CD1c-positive myeloid dendritic cell (primary cell): ENCODE results near the gene KIF23.
A peak's percentile ranks its signal among the peaks of the same experiment; 100 is the strongest.
"Not testable (repeated sequence)": the region's sequence is repeated elsewhere in the genome, so short reads cannot be mapped to it uniquely, and the experiment has no call there.

Experiments used
- DNase-seq: peaks from one replicate; pipeline ENCODE4 v3.0.0-alpha.2; 2016; ENCODE audit errors: extremely low spot score

Gene KIF23

DNA sequence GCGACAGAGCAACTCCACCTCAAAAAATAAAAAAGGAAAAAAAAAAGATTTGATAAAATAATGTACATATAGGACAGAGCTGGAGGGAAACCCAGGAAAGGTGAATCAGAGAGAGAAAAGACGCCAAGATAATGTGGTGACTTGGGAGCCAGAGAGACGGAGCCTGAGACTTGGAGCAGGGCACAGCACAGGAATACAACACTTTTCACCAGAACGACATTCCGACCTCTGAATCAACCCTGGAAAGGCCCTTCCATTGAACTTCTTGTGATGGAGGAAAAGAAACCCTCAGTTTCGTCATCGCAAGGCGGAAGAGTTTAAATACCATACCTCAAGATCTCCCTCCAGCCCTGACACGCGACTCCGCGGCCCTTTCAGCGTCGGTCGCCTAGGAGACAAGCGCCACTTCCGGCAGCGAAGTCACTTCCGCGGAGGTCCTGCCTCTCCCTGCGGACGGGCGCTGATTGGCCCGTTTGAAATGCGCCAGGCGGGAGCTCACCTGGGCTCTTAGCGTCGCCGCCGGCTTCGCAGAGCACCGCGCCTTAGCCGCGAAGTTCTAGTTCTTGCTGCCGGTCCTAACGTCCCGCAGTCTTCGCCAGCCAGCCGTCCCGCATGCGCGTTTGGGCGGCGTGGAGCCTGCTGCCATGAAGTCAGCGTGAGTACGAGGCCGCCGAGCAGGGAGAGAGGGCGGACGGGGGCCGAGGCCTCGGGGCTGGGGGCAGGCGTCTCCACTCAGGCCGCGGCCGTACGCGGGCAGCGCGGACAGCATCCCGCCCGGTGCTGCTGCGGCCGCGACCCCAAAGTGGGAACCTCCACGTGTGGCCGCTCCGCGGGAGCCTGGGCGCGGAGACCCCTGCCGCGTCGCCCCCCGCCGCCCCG, at the start of gene KIF23:
TSS of gene KIF23 (plus strand) at position 528 of the 879 bp plus-strand sequence. CDS start at position 645, 117 bp downstream.
- DNase-seq: peak; percentile 96

- DNase-seq: no peak
Observed at GRCh38 chr15:69367236-69367635, 46.9 kb upstream of the KIF23 start.

- no peak for DNase-seq
Observed at GRCh38 chr15:69369631-69370030, 44.5 kb upstream of the KIF23 start.

DNA sequence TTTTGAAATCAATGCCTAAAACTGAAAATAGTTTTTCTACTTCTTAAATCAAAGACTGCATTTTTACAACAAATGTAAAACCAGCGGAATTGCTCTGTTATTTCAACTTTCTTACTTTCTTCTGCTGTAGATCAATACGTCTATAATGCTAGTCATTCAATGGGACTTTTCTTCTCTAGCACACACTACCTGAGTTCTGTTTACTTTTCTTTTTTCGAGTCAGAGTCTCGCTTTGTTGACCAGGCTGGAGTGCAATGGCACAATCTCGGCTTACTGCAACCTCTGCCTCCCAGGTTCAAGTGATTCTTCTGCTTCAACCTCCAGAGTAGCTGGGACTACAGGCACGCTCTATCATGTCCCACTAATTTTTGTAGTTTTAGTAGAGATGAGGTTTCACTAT, 40.7 kb upstream of the KIF23 start:
- no peak for DNase-seq

DNA sequence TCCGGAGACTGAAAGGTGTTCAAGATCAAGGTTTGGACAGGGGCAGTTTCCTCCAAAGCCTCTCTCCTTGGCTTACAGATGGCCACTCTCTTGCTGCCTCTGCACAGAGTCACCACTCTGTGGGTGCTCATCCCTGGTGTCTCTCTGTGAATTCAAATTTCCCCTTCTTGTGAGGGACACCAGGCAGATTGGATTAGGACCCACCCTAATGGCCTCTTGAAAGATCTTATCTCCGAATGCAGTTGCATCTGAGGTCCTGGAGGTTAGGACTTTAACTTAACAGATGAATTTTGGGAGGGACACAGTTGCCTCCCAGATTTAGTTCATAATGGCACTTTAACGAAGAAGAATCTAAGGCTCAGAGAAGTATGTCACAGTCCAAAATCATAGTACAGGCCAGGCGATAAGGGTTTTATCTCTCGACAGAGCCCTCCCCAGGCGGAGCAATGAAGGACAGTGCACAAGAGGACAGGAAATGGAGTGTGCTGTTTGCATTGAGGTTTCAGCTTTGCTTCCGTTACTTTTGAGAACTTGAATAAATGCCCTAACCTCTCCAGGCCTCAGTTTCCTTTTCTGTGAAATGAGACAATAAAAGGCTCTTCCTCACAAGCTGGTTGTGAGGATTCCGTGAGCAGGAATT, 38.9 kb upstream of the KIF23 start:
- DNase-seq: no peak

DNA sequence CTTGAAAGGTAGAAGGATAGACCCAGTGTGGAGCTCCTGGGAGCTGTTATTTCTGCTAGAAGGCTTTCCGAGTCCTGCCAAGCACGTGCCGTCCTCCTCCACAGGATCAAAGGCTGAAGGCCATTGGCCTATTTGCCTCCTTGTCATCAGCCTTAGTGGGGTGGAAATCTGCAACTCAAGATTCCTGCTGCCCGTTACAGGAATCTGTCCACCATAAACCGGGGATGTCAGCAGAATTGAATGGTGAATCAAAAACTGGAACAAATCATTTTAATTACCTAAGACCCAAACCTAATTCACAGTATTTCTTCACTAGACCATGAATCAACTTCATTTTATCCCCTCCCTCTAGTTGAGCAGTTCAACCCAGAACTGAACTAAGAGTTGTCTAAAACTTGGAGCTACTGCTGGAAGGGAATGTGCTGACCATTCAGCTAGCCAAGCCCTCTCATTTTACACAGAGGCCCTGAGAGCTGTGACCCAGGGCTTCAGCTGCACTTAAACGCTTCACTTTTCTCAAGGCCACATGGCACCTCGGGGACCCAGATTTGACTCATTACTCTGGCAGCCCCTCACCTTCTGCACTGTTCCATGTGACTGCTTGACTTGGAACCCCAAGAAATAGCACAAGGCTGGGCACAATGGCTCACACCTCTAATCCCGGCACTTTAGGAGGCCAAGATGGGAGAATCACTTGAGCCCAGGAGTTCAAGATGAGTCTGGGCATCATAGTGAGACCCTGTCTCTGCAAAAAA, 36.8 kb upstream of the KIF23 start:
- no peak for DNase-seq

GRCh38 chr15:69380100-69380725, 33.9 kb upstream of the KIF23 start:
- DNase-seq: no peak

GRCh38 chr15:69380726-69381105, 33.4 kb upstream of the KIF23 start:
- DNase-seq: no peak

DNA sequence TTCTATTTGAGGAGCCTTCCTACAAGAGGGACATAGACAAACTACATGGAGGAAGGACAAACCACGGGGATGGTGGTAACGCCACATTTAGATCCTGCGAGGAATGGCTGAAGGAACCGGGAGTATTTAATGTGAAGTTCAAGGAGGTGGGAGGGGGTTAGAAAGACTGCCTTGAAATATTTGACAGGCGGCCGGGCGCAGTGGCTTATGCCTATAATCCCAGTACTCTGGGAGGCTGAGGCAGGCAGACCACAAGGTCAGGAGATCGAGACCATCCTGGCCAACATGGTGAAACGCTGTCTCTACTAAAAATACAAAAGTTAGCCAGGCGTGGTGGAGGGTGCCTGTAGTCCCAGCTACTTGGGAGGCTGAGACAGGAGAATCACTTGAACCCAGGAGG, 32.0 kb upstream of the KIF23 start:
- DNase-seq: not testable (repeated sequence)

DNA sequence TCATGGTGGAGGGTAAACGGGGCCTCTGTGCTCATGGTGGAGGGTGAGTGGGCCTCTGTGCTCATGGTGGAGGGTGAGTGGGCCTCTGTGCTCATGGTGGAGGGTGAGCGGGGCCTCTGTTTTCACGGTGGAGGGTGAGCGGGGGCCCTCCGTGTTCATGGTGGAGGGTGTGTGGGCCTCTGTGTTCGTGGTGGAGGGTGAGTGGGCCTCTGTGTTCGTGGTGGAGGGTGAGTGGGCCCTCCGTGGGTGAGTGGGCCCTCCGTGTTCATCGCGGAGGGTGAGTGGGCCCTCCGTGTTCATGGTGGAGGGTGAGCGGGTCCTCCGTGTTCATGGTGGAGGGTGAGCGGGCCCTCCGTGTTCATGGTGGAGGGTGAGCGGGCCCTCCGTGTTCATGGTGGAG, 30.1 kb upstream of the KIF23 start:
- DNase-seq: not testable (repeated sequence)

DNA sequence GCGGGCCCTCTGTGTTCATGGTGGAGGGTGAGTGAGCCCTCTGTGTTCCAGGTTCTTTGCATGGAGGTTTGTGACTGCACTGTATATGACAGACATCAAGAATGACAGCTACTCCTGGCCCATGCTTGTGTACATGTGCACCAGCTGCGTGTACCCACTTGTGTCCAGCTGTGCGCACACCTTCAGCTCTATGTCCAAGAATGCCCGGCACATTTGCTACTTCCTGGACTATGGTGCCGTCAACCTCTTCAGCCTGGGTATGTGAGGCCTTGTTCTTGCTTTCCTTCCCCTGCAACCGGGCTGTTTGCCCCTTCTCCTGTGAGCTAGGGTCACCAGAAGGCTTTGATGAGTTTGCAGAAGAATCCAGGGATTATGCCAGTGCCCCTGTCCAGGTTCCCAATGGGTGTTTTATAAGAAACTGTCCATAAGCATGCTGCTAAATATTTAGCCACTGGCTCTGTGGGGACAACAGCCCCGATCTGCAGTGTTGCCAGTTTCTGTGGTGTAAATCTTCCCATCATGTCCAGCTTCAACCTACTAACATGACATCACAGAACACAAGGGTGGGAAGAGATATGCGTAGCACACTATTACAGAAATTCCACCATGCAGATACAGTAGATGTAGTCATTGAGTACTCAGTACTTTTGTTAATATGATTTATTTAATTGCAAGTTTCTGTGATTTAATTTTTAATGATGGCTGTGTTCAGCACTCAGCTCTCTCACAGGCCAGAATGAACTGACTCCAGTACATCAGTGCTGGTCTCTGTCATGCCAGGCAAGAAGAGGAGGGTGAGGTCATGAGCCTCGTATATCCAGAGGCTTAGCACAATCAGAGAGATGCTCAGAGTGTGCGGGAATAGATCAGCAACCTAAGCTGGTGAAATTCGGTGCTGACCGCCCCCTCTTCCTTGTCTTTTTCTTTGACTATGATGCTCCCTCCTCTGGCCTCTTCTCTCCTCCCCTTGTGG, 29.2 kb upstream of the KIF23 start:
- DNase-seq: no peak

DNA sequence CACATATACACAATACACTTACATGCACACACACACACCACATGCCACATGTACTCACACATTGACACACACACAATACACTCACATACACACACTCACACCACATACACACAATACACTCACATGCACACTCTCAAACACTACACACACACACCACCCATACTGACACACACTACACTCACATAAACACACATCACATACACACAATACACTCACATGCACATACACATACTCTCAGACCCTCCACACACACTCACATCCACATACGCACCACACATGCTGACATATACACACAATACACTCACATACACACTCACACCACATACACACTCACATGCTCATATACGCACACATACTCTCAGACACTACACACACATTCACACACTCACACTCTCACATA, 28.3 kb upstream of the KIF23 start:
- DNase-seq: no peak

GRCh38 chr15:69386284-69386683, 27.9 kb upstream of the KIF23 start:
- DNase-seq: no peak

- no peak for DNase-seq
Observed at GRCh38 chr15:69388260-69388705, 25.9 kb upstream of the KIF23 start.

DNA sequence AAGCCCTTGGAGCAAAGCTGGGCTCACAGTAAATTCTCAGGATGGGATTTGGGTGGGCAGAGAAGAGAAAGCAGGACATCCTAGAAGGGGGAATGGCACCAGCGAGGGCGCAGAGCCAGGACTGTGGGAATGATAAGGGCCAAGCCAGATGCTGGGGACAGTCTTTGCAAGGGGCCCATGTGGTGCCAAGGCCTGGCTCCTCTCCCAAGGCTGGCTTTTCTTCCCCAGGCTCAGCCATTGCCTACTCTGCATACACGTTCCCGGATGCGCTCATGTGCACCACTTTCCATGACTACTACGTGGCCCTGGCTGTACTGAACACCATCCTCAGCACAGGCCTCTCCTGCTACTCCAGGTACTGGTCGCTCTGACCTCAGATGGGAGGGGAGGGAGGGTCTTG, 24.7 kb upstream of the KIF23 start:
- no peak for DNase-seq

DNA sequence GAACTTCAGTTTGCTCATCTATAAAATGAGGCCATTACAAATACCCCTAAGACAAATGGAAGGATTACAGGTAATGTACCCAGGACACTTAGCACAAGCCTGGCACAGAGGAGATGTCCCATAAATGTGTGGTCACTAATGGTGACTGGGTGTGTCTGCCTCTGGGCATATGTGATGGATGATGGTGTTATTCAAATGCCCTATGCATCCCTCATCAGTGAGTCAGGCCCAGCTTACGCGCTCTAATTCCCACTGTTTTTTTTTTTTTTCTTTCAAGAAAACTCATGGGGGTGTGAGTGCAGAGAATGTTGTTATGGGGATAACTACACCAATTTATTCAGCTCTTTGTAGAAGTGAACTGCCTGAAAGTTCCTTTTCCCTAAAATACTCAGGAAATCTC, 23.6 kb upstream of the KIF23 start:
- no peak for DNase-seq

GRCh38 chr15:69391046-69391757, 22.9 kb upstream of the KIF23 start:
- DNase-seq: no peak

- no peak for DNase-seq
Observed at GRCh38 chr15:69392352-69392751, 21.8 kb upstream of the KIF23 start.

DNA sequence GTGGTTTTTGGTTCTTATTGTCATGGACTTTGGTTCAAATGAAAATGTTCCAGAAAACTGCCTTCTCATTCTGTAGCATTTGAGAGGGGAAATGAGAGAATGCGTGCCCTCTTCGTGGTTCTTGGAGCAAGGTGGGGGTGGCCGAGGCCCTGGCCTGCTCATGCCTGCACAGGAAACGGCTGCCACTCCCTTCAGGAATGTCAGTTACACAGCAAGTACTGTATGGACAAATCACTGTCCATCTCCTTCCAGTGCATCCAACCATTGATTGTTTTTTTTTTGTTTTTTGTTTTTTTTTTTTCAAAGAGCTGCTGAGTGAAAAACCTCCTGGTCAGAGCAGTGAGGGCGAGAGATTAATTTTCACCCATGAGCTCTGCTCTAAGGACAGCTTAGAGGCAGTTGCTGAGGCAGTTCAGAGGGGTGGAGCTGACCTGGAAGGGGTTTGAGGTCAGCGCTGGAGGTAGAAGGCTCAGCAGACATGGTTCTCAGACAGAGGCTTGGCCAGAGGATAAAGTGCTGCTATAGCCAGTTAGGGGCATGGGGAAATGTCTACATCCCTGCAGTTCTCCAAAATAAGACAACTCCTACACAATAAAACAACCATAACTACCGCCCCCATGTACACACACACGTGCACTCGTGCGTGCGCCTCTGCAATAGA, 20.2 kb upstream of the KIF23 start:
- DNase-seq: no peak
